ENCODE data around the gene ATG10.
A peak's percentile ranks its signal among the peaks of the same experiment; 100 is the strongest.

ATG10 gene

GRCh38 chr5:82162573-82162972, 190.8 kb downstream of the ATG10 start:
- Histone ChIP-seq H2AFZ (ENCODE audit: low read depth, low read length) (no peak overlapping the region), H3K27ac (ENCODE audit: low read length) (no peak overlapping the region), H3K27me3 (ENCODE audit: insufficient read depth, low read length, poor library complexity) (no peaks in the 10 kb centered on the region), H3K9ac (ENCODE audit: low read depth, low read length) (no peak overlapping the region), H3K79me2 (ENCODE audit: insufficient read depth, low read length) (peaks cover 3% of the 10 kb centered on the region; the same call in 1 of the 2 replicates), H3K4me2 (ENCODE audit: insufficient read depth, low read length) (no peak overlapping the region), H3K4me1 (ENCODE audit: insufficient read depth, low read length) (peaks cover 23% of the 10 kb centered on the region), H4K20me1 (ENCODE audit: insufficient read depth, low read length) (no peaks in the 10 kb centered on the region), H3K36me3 (ENCODE audit: insufficient read depth, low read length) (peaks cover 3% of the 10 kb centered on the region; the same call in 1 of the 2 replicates), H3K4me3 (ENCODE audit: low read depth in 1 of 2, low read length in 2 of 2) (no peak overlapping the region), H3K9me3 (ENCODE audit: insufficient read depth, low read length, severe bottlenecking) (no peaks in the 10 kb centered on the region)
- DNase-seq (no peak), ATAC-seq (ENCODE audit: insufficient read depth, low read depth) (no peak)
- TF ChIP-seq CTCF (IDR thresholded peaks at IDR 0.05; ENCODE audit: borderline replicate concordance, extremely low read depth, low read length, poor library complexity, severe bottlenecking), result no peak
- no peak for TF ChIP-seq EZH2 (IDR thresholded peaks at IDR 0.05; ENCODE audit: borderline replicate concordance, low read depth, low read length, severe bottlenecking)

- Histone ChIP-seq H3K4me3 (ENCODE audit: low read depth in 1 of 2, low read length in 2 of 2) (no peak overlapping the region), H4K20me1 (ENCODE audit: insufficient read depth, low read length) (no peaks in the 10 kb centered on the region), H2AFZ (ENCODE audit: low read depth, low read length) (no peak overlapping the region), H3K79me2 (ENCODE audit: insufficient read depth, low read length) (peaks cover 3% of the 10 kb centered on the region; the same call in 1 of the 2 replicates), H3K27me3 (ENCODE audit: insufficient read depth, low read length, poor library complexity) (no peaks in the 10 kb centered on the region), H3K9me3 (ENCODE audit: insufficient read depth, low read length, severe bottlenecking) (no peaks in the 10 kb centered on the region), H3K36me3 (ENCODE audit: insufficient read depth, low read length) (peaks cover 3% of the 10 kb centered on the region; the same call in 1 of the 2 replicates), H3K4me1 (ENCODE audit: insufficient read depth, low read length) (peaks cover 23% of the 10 kb centered on the region), H3K4me2 (ENCODE audit: insufficient read depth, low read length) (no peak overlapping the region), H3K27ac (ENCODE audit: low read length) (no peak overlapping the region), H3K9ac (ENCODE audit: low read depth, low read length) (no peak overlapping the region; the same call in 1 of the 2 replicates)
- no peak for DNase-seq
- no peak for ATAC-seq (ENCODE audit: insufficient read depth, low read depth)
- TF ChIP-seq EZH2 (IDR thresholded peaks at IDR 0.05; ENCODE audit: borderline replicate concordance, low read depth, low read length, severe bottlenecking) (no peak), CTCF (IDR thresholded peaks at IDR 0.05; ENCODE audit: borderline replicate concordance, extremely low read depth, low read length, poor library complexity, severe bottlenecking) (no peak)
Measured at GRCh38 chr5:82163452-82164175, 191.8 kb downstream of the ATG10 start.

- no peak for TF ChIP-seq CTCF (IDR thresholded peaks at IDR 0.05; ENCODE audit: borderline replicate concordance, extremely low read depth, low read length, poor library complexity, severe bottlenecking)
- TF ChIP-seq EZH2 (IDR thresholded peaks at IDR 0.05; ENCODE audit: borderline replicate concordance, low read depth, low read length, severe bottlenecking), result no peak
- H3K27ac ChIP-seq (ENCODE audit: low read length), result peak overlapping the region; percentile 64; the same call in 1 of the 2 replicates
Measured at GRCh38 chr5:82164176-82164976, 192.6 kb downstream of the ATG10 start.

More at GRCh38 chr5:82164176-82164976, 192.6 kb downstream of the ATG10 start:
- DNase-seq (no peak), ATAC-seq (ENCODE audit: insufficient read depth, low read depth) (no peak)
- H4K20me1 ChIP-seq (ENCODE audit: insufficient read depth, low read length), result no peaks in the 10 kb centered on the region
- peaks cover 23% of the 10 kb centered on the region for H3K4me1 ChIP-seq (ENCODE audit: insufficient read depth, low read length)
- H3K9me3 ChIP-seq (ENCODE audit: insufficient read depth, low read length, severe bottlenecking), result no peaks in the 10 kb centered on the region
- no peaks in the 10 kb centered on the region for H3K27me3 ChIP-seq (ENCODE audit: insufficient read depth, low read length, poor library complexity)
- no peak overlapping the region; the same call in 1 of the 2 replicates for H3K9ac ChIP-seq (ENCODE audit: low read depth, low read length)
- no peak overlapping the region for H3K4me3 ChIP-seq (ENCODE audit: low read depth in 1 of 2, low read length in 2 of 2)
- no peak overlapping the region for H3K4me2 ChIP-seq (ENCODE audit: insufficient read depth, low read length)
- H3K36me3 ChIP-seq (ENCODE audit: insufficient read depth, low read length), result peaks cover 3% of the 10 kb centered on the region; the same call in 1 of the 2 replicates
- H2AFZ ChIP-seq (ENCODE audit: low read depth, low read length), result no peak overlapping the region
- H3K79me2 ChIP-seq (ENCODE audit: insufficient read depth, low read length), result 0 out of 2 replicates have a peak, but pooled peaks cover 3% of the 10 kb centered on the region
